ENCODE results near the gene TMEM219.

DNA sequence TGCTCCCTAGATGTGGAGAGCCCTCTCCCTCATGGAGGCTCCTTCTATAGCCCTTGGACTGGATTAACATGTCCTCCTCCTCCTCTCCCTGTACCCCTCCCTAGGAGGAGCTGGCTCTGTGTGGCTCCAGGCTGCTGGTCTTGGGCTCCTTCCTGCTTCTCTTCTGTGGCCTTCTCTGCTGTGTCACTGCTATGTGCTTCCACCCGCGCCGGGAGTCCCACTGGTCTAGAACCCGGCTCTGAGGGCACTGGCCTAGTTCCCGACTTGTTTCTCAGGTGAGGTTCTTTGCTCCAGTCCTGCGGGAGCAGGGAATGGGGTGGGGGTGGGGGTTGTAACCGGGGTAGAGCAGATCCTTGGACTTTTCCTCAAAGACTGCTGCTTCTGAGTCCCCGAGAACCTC lies 9.4 kb downstream of the TMEM219 start:
- TF ChIP-seq, protein P1, sequence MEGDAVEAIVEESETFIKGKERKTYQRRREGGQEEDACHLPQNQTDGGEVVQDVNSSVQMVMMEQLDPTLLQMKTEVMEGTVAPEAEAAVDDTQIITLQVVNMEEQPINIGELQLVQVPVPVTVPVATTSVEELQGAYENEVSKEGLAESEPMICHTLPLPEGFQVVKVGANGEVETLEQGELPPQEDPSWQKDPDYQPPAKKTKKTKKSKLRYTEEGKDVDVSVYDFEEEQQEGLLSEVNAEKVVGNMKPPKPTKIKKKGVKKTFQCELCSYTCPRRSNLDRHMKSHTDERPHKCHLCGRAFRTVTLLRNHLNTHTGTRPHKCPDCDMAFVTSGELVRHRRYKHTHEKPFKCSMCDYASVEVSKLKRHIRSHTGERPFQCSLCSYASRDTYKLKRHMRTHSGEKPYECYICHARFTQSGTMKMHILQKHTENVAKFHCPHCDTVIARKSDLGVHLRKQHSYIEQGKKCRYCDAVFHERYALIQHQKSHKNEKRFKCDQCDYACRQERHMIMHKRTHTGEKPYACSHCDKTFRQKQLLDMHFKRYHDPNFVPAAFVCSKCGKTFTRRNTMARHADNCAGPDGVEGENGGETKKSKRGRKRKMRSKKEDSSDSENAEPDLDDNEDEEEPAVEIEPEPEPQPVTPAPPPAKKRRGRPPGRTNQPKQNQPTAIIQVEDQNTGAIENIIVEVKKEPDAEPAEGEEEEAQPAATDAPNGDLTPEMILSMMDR (IDR thresholded peaks at IDR 0.05) = no peak
- TF ChIP-seq POLR2AphosphoS5 (IDR thresholded peaks at IDR 0.05) (no peak), POLR2A (IDR thresholded peaks at IDR 0.05) (no peak)

All from breast epithelium (tissue), 3 donors.